Large intestine (tissue), 3 donors: ENCODE data around the gene BABAM2. TPM values are rescaled to one million over a fixed set of nuclear protein-coding genes. Genes with fewer than 3 reads are reported as not detected.

Experiments used
- DNase-seq, 2 donors: peaks; one replicate each; pipeline versions ENCODE4 v3.0.0 to v3.0.0-alpha.2; 2013
- H3K27ac ChIP-seq: one replicate; pipeline ENCODE4 v1.5.1; 2013; ENCODE audit warnings: low read length
- H3K27me3 ChIP-seq: 2 replicates; pipeline ENCODE4 v1.6.1; 2013; ENCODE audit warnings: low read length; ENCODE audit not compliant: control insufficient read depth, insufficient read depth
- H3K36me3 ChIP-seq: 2 replicates; pipeline ENCODE4 v1.6.1; 2013; ENCODE audit warnings: low read length; ENCODE audit not compliant: control insufficient read depth, insufficient read depth
- H3K4me1 ChIP-seq: one replicate; pipeline ENCODE4 v1.6.1; 2013; ENCODE audit warnings: low read length; ENCODE audit not compliant: control insufficient read depth, insufficient read depth
- H3K4me3 ChIP-seq: one replicate; pipeline ENCODE4 v1.5.1; 2013; ENCODE audit warnings: low read length
- H3K9me3 ChIP-seq: one replicate; pipeline ENCODE4 v1.6.1; 2013; ENCODE audit warnings: mild to moderate bottlenecking, low read depth, low read length, moderate library complexity; ENCODE audit not compliant: control insufficient read depth
- WGBS: methylation state at CpG from one replicate; pipeline ENCODE4 v1.1.5; 2013; ENCODE audit warnings: low lambda C conversion rate; ENCODE audit not compliant: insufficient coverage; 5-methylcytosine and 5-hydroxymethylcytosine counted together
- polyA plus RNA-seq: library from polyadenylated mRNA; unstranded; fragments of 120-200 nt; gene quantifications from one replicate; pipeline ENCODE4 v1.2.1, GENCODE V29; 2013

The BABAM2 gene
- polyA plus RNA-seq, 1 donor = 32.0 TPM

- peaks cover 22% of the 10 kb centered on the region for H3K4me1 ChIP-seq
- no peak overlapping the region for H3K27ac ChIP-seq
- no peak for DNase-seq
- no CpG with 5 or more reads among the region's 5 CpGs for WGBS
- H3K27me3 ChIP-seq = no peaks in the 10 kb centered on the region
- H3K36me3 ChIP-seq = no peaks in the 10 kb centered on the region
- H3K9me3 ChIP-seq = no peaks in the 10 kb centered on the region
- no peak overlapping the region for H3K4me3 ChIP-seq
Observed at GRCh38 chr2:28150236-28150915, 259.8 kb downstream of the BABAM2 start.

- no peaks in the 10 kb centered on the region for H3K27me3 ChIP-seq
- DNase-seq = no peak
- H3K9me3 ChIP-seq = peaks cover 4% of the 10 kb centered on the region
- no CpG with 5 or more reads among the region's 4 CpGs for WGBS
- H3K4me3 ChIP-seq = no peak overlapping the region
- H3K4me1 ChIP-seq = peaks cover 28% of the 10 kb centered on the region
- H3K36me3 ChIP-seq = no peaks in the 10 kb centered on the region
- no peak overlapping the region for H3K27ac ChIP-seq
Observed at GRCh38 chr2:28150994-28151393, 260.5 kb downstream of the BABAM2 start.

GRCh38 chr2:28152585-28153280 is 262.2 kb downstream of the BABAM2 start:
- H3K4me3 ChIP-seq = no peak overlapping the region
- peaks cover 28% of the 10 kb centered on the region for H3K4me1 ChIP-seq
- H3K27me3 ChIP-seq = no peaks in the 10 kb centered on the region
- H3K36me3 ChIP-seq = no peaks in the 10 kb centered on the region
- H3K9me3 ChIP-seq = peaks cover 17% of the 10 kb centered on the region
- WGBS = 63% methylated on average over 1 of the region's 3 CpGs
- DNase-seq = no peak
- peak overlapping the region; percentile 78 for H3K27ac ChIP-seq

- no peak overlapping the region for H3K4me3 ChIP-seq
- peak; percentile 79 to 92 for DNase-seq
- 100% methylated on average over 2 of the region's 3 CpGs for WGBS
Observed at GRCh38 chr2:28153851-28154250, 263.3 kb downstream of the BABAM2 start.

GRCh38 chr2:28155086-28155485 is 264.6 kb downstream of the BABAM2 start:
- H3K27ac ChIP-seq = peak overlapping the region; percentile 78
- no peaks in the 10 kb centered on the region for H3K36me3 ChIP-seq
- H3K4me1 ChIP-seq = peaks cover 28% of the 10 kb centered on the region
- no peak overlapping the region for H3K4me3 ChIP-seq
- WGBS = 18% methylated on average over 2 of the region's 4 CpGs
- peaks cover 17% of the 10 kb centered on the region for H3K9me3 ChIP-seq
- no peaks in the 10 kb centered on the region for H3K27me3 ChIP-seq
- DNase-seq = peak; percentile 32 to 76

More at GRCh38 chr2:28153851-28154250, 263.3 kb downstream of the BABAM2 start:
- H3K9me3 ChIP-seq = peaks cover 17% of the 10 kb centered on the region
- no peaks in the 10 kb centered on the region for H3K27me3 ChIP-seq
- no peaks in the 10 kb centered on the region for H3K36me3 ChIP-seq
- peak overlapping the region; percentile 78 for H3K27ac ChIP-seq
- peaks cover 28% of the 10 kb centered on the region for H3K4me1 ChIP-seq

GRCh38 chr2:28155627-28156026 is 265.1 kb downstream of the BABAM2 start:
- Histone ChIP-seq H3K4me3 (no peak overlapping the region), H3K9me3 (peaks cover 17% of the 10 kb centered on the region), H3K27ac (peak overlapping the region; percentile 78), H3K4me1 (peaks cover 28% of the 10 kb centered on the region), H3K36me3 (no peaks in the 10 kb centered on the region), H3K27me3 (no peaks in the 10 kb centered on the region)
- WGBS = no CpG with 5 or more reads among the region's 1 CpG
- peak in 1 of 2 donors; percentile 37 for DNase-seq

GRCh38 chr2:28158791-28159190 is 268.3 kb downstream of the BABAM2 start:
- no CpG with 5 or more reads among the region's 2 CpGs for WGBS
- Histone ChIP-seq H3K36me3 (no peaks in the 10 kb centered on the region), H3K4me1 (peaks cover 37% of the 10 kb centered on the region), H3K27ac (no peak overlapping the region), H3K27me3 (no peaks in the 10 kb centered on the region), H3K9me3 (peaks cover 17% of the 10 kb centered on the region), H3K4me3 (no peak overlapping the region)
- no peak for DNase-seq

GRCh38 chr2:28160986-28161425 is 270.5 kb downstream of the BABAM2 start:
- Histone ChIP-seq H3K4me3 (no peak overlapping the region), H3K9me3 (peaks cover 13% of the 10 kb centered on the region), H3K36me3 (no peaks in the 10 kb centered on the region), H3K27me3 (no peaks in the 10 kb centered on the region), H3K4me1 (peaks cover 33% of the 10 kb centered on the region), H3K27ac (peak overlapping the region; percentile 19)
- peak in 1 of 2 donors; percentile 48 for DNase-seq
- 80% methylated on average over 1 of the region's 3 CpGs for WGBS

GRCh38 chr2:28161466-28161865 is 270.9 kb downstream of the BABAM2 start:
- no CpG with 5 or more reads among the region's 2 CpGs for WGBS
- Histone ChIP-seq H3K4me3 (no peak overlapping the region), H3K9me3 (peaks cover 8% of the 10 kb centered on the region), H3K27me3 (no peaks in the 10 kb centered on the region), H3K36me3 (no peaks in the 10 kb centered on the region), H3K4me1 (peaks cover 33% of the 10 kb centered on the region), H3K27ac (peak overlapping the region; percentile 19)
- DNase-seq = no peak

GRCh38 chr2:28162564-28162963 is 272.0 kb downstream of the BABAM2 start:
- H3K9me3 ChIP-seq = no peaks in the 10 kb centered on the region
- WGBS = no CpG with 5 or more reads among the region's 3 CpGs
- DNase-seq = no peak
- H3K4me1 ChIP-seq = peaks cover 33% of the 10 kb centered on the region
- H3K36me3 ChIP-seq = no peaks in the 10 kb centered on the region
- peak overlapping the region; percentile 73 for H3K27ac ChIP-seq
- no peak overlapping the region for H3K4me3 ChIP-seq
- H3K27me3 ChIP-seq = no peaks in the 10 kb centered on the region
